ENCODE measurements around the gene PSD4.

Gene PSD4

DNA sequence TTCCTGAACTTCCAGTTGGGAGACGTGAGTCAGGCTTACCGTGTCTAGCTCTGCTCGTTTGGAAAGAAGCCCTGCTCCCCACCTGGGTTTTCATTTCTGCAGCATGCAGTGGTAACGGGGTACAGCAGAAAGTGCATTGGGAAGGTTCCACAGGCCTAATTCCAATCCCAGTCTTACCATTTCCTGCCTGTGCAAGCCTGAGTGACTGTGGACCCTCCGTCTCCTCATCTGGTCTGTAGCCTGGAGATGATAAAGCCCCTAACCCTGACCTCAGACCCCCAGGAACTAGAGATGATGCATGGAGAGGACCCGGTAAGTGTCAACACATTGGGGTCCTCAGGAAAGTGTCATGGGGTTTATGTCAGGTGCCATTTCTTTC, 5.8 kb upstream of the PSD4 start:
- no peak for DNase-seq (ENCODE audit: low read depth in 2 of 2)

DNA sequence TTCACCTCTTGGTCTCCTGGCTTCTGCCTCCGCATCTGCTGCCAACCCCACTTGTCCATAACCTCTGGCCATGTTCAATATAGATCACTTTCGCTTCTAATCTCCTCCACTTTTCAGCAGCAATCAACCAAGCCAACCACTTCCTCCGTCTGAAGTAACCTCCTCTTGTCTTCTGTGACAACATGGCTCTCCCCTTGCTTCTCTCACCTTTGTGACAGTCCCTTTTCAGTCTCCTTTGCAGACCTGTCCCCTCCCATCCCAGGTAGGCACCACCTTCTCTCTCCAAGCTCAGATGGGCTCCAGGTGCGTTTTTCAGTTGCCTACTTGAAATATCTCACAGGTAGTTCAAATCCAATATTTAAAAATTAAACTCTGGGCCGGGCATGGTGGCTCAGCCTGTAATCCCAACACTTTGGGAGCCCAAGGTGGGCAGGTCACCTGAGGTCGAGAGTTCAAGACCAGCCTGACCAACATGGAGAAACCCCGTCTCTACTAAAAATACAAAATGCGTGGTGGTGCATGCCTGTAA, 4.7 kb upstream of the PSD4 start:
- no peak for DNase-seq (ENCODE audit: low read depth in 2 of 2)

DNA sequence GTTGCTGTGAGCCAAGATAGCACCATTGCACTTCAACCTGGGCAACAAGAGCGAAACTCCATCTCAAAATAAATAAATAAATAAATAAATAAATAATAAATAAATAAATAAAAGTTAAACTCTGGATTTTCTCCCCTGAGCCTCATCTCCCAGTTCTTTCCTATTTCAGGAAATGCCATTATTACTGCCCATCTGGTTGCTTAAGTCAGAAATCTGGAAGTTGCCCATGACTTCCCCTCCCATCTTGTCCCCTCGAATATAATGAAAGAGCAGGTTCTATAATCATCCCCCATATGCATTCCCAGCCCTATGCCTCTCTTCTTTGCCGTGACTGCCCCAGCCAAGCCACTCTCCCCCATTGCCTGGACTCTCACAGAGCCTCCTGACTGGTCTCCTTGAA, 4.2 kb upstream of the PSD4 start:
- DNase-seq (ENCODE audit: low read depth in 2 of 2), result no peak

DNA sequence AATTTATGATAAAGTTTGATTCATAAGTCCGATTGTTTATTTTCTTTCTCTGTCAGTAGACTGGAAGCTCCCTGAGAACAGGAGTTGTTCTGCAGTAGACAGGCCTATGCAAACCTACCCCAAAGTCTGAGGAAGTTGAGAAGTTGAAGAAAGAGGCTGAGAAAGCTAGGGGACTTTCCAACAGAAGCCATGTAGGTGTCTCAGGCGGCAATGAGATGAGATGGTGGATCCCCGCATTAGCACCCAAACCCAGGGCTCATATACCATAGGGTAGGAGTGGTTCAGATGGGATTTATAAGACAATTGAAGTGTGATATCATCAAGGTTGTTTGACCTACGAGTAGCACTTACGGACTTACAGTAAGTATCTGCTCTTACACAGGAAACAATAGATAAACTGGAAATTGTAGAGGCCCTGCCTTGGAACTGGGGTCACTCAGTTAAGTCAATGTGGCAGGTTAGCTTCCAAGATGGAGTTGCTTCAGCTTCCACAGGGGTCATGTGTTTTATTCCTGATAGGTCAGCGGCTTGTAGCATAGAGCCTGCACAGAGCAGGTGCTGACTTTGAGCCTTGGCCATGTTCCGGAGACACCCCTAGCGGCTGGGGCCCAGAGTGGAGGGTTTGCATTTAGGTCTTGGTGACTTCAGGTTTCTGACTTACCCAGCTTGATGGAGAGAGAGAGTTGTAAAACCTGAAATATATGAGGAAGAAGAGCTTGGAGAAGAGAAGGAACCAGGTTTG, 2.3 kb upstream of the PSD4 start:
- DNase-seq (ENCODE audit: low read depth in 2 of 2), result no peak

DNA sequence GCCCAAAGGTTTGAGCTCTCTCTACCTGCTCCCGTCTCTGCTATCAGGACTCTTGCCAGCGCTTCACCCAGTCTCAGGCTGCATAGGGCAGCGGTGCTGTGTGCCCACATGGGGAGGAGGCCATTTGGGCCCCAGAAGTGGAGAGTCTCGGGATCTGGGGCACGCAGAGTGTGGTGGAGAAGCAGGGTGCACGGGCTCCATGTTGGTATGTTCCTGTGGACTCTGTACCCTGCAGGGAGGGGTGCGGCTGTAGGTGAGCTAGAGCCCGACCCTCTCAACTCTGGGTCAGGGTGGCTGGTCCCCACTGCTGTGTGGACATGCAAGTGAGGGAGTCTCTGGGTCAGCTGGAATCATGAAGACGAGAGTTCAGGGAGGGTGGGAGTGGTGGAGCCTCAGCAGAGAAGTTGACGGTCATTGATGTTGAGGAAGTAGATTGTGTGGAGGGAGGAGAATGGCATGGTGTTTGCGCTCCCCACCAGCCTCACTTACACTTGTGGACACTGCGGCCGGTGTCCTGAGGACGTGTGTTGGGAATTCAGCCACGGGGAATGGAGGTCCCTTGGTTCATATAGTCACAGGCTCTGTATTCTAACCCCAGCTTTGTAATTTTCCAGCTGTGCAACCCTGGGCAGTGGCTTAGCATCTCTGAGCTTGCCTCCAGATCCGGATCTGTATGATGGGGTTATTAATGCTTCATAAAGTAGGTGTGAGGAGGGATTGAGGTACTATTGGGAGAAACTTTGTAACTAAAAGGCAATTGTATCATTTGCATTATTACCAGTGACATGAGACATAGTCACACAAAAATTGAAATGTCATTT, 840 bp upstream of the PSD4 start:
- no peak for DNase-seq (ENCODE audit: low read depth in 2 of 2)

DNA sequence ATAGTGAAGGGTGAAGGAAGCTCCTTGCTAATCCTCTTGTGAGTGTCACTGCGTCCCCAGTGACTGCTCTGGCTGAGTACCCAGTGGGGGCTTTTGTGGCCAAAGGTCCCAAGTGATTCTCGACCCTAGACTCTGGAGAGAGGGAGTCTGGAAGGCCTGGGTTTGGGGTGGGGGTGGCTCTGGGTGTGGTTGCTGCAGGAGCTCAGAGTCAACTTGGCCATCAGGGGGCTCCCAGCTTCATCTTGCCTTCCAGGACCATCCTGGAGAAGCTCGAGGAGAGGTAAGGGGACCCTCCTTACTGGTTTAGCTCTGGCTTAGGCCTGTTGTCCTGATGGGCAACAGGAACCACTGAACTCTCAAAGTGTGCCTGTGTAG, 592 bp downstream of the PSD4 start:
- DNase-seq (ENCODE audit: low read depth in 2 of 2), result no peak

DNA sequence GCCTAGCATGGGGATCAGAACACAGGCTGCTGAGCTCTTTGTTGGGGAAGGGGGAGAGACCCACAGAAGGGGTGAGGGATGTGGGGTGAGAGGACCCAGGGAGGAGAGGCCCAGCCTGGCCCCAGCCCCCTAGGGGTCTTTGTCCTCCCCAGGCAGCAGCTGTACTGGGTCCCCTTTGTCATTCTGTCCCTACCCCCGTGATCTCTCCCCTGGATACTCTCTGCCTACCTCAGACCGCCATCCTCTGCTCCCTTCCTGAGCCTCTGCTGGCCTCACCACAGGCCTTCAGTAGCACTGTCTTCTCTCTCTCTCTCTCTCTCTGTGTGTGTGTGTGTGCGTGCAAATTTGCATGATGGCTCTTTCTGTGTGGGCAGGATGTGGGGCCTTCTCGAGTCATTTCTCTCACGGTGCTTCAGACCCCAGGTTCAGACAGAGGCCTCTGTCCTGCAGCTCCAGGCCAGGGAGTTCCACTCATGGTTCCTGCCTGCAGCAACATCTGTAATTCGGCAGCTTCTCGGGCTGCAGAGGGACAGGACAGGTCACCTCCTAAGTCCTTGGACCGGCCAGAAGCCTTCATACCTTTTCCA, 1.4 kb downstream of the PSD4 start:
- peak in 1 of 2 donors; percentile 40 for DNase-seq (ENCODE audit: low read depth in 2 of 2)

DNA sequence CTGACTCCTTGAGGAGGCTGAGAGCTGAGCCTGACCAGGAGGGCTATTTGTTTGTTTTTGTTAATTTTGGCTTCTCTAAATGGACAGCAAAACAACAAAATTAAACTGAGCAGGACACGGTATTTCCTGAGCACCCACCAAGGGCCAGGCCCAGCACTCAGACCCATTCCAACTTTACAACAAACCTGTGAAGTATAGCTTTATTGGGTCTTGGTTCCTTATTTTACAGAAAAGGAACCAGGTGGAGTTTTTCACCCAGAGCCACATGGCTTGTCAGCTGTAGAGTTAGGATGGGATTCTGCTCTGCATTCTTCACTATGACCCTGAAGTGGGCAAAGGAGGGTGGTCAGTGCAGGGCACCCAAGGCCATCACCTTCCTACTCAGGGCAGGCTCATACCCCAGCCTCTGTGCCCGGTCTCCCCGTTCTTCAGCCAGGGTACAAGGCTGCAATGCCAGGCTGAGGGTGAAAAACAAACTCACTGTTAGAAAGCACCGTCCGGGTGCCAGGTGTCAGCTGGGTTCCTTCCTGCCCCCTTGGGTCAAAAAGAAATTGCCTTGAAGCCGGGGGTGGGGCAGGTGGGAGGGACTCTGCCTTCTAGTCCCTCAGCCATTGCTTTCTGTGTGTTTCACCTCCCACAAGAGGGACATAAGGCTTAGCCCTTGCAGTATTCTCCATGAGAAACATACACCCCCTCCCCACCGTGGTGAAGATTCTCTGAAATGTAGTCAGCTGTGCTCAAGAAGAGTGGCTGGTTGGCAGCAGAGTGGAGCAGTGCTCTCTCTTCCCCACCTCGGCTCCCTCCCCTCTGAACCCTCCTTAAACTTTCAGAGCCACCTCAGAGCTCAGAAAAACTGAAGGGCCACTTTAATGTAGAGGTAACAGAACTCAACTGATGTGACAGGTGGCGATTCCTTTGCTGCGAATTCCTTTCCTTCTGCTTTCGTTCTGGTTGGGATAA, 2.2 kb downstream of the PSD4 start:
- DNase-seq (ENCODE audit: low read depth in 2 of 2), result no peak

DNA sequence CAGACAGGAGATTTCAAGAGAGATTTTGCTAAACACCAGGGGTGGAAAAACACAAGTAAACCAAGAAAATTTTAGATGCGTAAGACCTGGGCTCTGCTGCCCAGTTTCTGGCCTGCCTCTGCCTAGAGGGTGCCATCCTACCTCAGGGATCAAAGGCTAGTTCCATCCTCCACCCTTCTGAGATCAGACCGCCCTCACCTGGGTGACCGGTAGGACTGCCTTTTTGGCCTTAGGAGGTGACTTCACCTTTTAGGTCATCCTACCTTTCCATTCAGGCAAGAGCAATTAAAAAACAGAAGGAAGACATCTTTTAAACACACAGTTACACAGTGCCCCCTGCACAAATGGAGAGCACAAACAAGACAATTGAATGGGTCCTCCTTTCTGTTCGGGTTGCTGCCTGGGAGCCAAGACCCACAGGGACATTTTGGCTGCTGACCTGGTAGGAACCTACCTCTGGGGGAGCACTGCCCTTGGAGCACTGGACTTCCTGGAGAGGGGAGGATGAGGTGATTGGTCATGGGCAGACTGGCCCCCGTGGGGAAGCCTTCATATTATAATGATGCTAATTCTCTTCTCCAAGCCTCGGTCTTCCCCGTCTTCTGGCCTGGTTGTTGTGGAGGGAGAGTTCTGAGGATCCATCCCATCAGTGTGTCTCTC, 3.1 kb downstream of the PSD4 start:
- no peak for DNase-seq (ENCODE audit: low read depth in 2 of 2)

DNA sequence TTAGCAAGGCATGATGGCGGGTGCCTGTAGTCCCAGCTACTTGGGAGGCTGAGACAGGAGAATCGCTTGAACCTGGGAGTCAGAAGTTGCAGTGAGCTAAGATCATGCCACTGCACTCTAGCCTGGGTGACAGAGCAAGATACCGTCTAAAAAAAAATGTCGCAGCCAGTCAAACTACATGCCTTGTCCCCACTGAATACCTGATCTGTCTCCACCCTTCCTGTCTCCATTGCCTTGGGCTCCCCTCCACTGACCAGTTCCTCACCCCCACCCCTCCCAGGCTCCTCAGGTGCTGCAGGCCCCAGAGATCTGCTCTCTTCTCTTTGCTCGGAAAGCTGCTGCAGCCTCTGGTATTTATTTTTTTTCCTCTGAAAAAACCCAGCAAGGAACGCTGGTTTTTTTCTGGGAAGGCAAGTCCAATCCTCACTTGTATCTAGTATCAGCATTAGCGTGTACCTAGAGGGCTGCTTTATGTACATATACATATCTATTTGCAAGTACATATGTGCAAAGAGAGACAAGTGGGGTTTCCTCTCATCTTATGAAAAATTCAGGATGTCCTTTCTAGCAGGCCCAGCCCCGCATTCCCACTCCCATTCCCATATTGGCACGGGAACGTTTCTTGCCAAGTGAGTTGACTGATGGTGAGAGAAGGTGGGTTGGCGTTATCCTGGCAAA, 4.4 kb downstream of the PSD4 start:
- no peak for DNase-seq (ENCODE audit: low read depth in 2 of 2)

DNA sequence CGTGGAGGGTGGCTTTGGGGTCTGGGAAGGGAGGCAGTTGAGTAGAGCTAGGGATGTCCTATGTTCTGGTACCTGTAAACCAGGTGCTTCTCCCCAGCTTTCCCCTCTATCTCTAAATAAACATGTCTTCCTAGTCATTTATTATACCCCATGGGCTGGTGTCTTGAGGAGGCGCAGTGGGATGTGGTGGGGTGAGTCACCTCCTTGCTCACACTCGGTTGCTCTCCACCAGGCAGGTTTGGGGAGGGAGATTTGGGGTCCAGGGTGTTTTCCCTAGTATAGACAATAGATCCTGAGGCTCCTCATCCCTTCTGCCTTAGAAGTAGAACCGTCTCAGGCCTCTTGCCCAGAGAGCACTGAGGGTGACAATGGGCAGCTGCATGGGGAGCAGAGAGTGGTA, 5.1 kb downstream of the PSD4 start:
- DNase-seq (ENCODE audit: low read depth in 2 of 2), result no peak

DNA sequence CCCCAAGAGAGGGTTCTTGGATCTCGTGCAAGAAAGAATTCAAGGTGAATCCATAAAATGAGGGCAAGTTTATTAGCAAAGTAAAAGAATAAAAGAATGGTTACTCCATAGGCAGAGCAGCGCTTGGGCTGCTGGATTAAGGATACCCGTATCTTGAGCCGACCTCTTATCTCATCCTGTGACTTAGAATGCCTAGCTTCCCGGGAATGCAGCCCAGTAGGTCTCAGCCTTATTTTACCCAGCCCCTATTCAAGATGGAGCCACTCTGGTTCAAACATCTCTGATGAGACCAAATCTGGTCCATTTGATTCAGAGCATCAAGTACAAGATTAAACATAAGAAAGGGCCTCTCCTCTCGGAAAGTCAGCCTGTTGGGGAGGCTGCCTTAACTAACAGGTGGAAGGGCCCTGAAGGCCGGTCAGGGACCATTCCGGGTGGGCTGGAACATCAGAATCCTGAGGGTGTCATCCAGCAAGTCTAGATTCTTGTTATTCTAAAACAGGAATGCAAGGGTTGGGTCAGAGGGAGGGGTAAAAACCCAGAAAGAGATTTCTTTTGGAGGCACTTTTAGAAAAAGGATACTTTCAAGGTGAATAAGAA, 5.8 kb downstream of the PSD4 start:
- no peak for DNase-seq (ENCODE audit: low read depth in 2 of 2)

DNA sequence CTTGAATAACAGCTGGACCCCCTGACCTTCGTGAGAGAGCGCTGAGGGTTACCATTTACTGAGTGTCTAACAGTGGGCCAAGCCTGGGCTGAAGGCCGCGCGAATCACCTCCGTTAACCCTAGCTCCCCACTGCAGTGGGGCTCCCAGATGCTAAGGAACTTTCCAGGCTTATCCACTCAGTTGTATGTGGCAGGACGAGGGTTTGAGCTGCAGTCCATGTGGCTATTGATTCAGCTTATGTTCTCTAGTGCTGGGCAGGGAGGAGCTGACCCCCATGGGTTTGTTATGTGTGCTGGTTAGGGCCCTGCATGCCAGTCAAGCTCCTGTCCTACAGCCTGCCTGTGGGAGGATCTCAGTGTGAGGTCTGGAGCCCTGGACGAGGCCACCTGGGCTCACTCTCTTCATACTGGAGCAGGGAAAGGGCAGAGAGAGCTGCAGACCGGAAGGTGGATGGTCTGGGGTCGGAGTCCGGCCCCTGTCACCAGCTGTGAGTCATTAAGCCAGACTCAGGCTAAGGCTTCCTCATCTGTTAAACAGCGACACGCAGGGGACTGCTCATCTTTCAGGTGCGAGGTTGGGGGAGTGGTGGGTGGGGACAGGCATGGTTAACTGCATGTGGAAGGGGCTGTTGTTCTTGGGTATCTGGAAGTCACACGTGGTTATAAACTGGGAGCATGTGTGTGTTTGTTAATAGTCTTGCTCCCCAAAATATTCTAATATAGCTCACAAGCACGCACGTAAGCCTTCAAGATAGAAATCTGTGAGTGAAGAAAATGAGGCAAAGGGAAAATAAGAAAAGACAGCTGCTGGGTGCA, 6.6 kb downstream of the PSD4 start:
- DNase-seq (ENCODE audit: low read depth in 2 of 2), result no peak

DNA sequence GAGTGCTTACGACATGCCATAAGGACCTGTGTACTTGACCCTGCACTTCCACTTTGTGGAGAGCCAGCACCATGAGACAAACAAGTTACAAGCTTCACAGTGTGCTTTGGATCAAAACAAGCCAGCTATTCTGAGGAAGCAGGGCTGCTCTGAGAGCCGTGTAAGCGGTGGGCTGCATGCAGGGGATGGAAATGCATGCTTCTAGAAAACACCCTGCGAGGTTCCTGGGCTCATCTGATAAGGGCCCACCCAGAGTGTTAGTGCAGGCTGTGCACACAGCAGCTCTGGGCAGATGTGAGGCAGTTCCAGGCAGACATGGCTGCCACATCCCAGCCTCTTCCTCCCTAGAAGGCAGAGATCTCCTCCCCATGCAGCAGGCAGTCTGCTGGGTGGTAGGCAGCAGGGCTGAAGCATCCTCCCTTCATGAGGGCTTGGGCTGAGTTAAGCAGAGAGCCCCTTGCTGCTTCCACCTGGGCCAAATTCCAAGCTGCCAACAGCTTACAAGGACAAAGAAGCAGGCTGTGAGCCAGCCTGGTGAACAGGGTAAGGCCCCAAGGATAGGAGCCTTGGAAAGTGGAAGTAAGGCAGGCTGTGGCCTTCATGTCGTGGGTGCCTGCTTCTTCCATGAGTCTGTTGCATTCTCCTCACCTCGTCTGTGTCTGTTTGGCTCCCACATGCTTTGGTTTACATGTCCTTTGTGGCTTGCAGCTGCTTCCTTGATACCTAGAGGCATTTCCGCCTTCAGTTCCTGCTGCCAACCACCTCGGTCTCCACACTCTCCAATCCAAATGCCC, 7.7 kb downstream of the PSD4 start:
- no peak for DNase-seq (ENCODE audit: low read depth in 2 of 2)

DNA sequence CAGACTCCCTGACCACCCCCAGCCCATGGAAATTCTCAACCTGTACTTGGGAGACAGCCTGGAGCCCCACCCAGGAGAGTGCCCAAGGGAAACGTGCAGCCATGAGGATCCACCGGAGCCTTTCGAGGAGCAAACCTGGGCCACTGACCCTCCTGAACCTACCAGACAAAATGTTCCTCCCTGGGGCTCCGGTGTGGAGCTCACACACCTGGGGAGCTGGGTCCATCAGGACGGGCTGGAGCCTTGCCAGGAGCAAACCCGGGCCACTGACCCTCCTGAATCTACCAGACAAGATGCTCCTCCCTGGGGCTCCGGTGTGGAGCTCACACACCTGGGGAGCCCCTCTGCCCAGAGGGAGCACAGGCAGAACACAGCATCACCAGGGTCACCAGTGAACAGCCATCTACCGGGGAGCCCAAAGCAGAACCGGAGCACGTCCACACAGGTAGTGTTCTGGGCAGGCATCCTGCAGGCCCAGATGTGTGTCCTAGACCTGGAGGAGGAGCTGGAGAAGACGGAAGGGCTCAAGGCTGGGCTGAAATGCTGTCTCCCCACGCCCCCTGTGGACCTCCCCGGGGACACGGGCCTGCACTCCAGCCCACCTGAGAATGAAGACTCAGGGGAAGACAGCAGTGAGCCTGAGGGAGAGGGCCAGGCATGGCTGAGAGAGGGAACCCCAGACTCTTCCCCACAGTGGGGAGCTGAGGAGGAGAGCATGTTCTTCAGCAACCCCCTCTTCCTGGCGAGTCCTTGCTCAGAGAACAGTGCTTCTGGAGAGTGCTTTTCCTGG, 8.9 kb downstream of the PSD4 start:
- DNase-seq (ENCODE audit: low read depth in 2 of 2), result no peak

DNA sequence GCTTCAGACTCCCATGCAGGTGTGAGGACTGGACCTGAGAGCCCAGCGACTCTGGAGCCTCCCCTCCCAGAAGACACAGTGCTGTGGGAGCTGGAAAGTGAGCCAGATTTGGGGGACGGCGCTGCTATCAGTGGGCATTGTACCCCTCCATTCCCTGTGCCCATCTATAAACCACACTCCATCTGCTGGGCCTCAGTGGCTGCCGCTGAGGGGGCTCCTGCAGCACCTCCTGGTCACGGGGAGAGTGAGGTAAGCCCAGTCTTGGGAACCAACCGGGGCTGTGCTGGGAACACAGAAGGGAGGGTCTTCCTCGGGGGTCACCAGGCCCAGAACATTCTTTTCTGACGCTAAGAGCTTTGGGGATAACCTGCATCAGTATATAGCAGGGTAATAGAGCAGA, 9.5 kb downstream of the PSD4 start:
- DNase-seq (ENCODE audit: low read depth in 2 of 2), result no peak

DNA sequence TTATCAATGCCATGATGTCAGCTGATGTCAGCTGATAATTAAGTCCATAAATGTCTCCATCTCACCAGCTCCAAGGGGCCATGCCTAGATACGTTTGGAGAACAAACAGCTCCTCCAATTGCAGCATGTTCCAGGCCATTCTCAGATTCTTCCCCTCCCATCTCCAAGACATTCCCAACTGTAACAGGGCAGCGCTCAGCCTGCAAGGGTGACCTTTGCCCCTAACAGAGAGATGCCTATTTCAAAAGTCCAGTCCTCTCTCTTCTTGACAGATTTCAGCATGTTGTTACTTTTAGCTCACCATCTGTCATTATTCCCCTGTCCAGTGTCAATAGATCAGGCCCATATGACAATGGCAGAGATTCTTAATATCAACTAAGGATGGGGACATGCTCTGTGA, 9.9 kb downstream of the PSD4 start:
- no peak for DNase-seq (ENCODE audit: low read depth in 2 of 2)
